H9 (cell line): ENCODE results near the gene MAST4. TPM values are rescaled to one million over a fixed set of nuclear protein-coding genes. Genes with fewer than 3 reads are reported as not detected.

Experiments
- DNase-seq: peaks from one replicate; pipeline ENCODE4 v3.0.0-alpha.2; 2017
- H2AFZ ChIP-seq: one replicate; pipeline ENCODE4 v1.6.1; 2013; ENCODE audit warnings: mild to moderate bottlenecking, low read length, control low read depth, moderate library complexity
- H2AK5ac ChIP-seq: 2 replicates; pipeline ENCODE4 v1.6.1; 2013; ENCODE audit warnings: low read length, control low read depth, mixed read lengths; ENCODE audit not compliant: insufficient read length
- H2BK120ac ChIP-seq: one replicate; pipeline ENCODE4 v1.6.1; 2013; ENCODE audit warnings: low read depth, mild to moderate bottlenecking, low read length, control low read depth, inconsistent platforms; ENCODE audit not compliant: poor library complexity, severe bottlenecking
- H2BK12ac ChIP-seq: 2 replicates; pipeline ENCODE4 v1.6.1; 2013; ENCODE audit warnings: low read length, control low read depth, mixed read lengths, low read depth; ENCODE audit not compliant: insufficient read length
- H2BK15ac ChIP-seq: 2 replicates; pipeline ENCODE4 v1.6.1; 2013; ENCODE audit warnings: low read depth, low read length, control low read depth
- H2BK20ac ChIP-seq: one replicate; pipeline ENCODE4 v1.6.1; 2013; ENCODE audit warnings: low read depth, mild to moderate bottlenecking, low read length, control low read depth, inconsistent platforms; ENCODE audit not compliant: poor library complexity, severe bottlenecking
- H2BK5ac ChIP-seq: 2 replicates; pipeline ENCODE4 v1.6.1; 2013; ENCODE audit warnings: low read length, control low read depth, mixed read lengths; ENCODE audit not compliant: insufficient read length
- H3K14ac ChIP-seq: 2 replicates; pipeline ENCODE4 v1.6.1; 2013; ENCODE audit warnings: low read length, control low read depth; ENCODE audit not compliant: insufficient read depth
- H3K18ac ChIP-seq: 2 replicates; pipeline ENCODE4 v1.6.1; 2013; ENCODE audit warnings: low read depth, mild to moderate bottlenecking, mixed read lengths, low read length, control low read depth; ENCODE audit not compliant: insufficient read length
- H3K23ac ChIP-seq: 2 replicates; pipeline ENCODE4 v1.6.1; 2013; ENCODE audit warnings: low read length, control low read depth, mixed read lengths, low read depth; ENCODE audit not compliant: insufficient read length
- H3K23me2 ChIP-seq: 2 replicates; pipeline ENCODE4 v1.6.1; 2013; ENCODE audit warnings: low read depth, mild to moderate bottlenecking, mixed read lengths, low read length, control low read depth; ENCODE audit not compliant: insufficient read length, poor library complexity, severe bottlenecking
- H3K27ac ChIP-seq: 2 replicates; pipeline ENCODE4 v1.5.1; 2013; ENCODE audit warnings: low read length, control low read depth, mixed read lengths, low read depth; ENCODE audit not compliant: insufficient read length
- H3K27me3 ChIP-seq: 2 replicates; pipeline ENCODE4 v1.6.1; 2013; ENCODE audit warnings: low read length, control low read depth, inconsistent platforms; ENCODE audit not compliant: insufficient read depth
- H3K4ac ChIP-seq: 2 replicates; pipeline ENCODE4 v1.6.1; 2013; ENCODE audit warnings: low read depth, mild to moderate bottlenecking, control low read depth, inconsistent platforms, low read length, moderate library complexity
- H3K4me1 ChIP-seq: 2 replicates; pipeline ENCODE4 v1.6.1; 2013; ENCODE audit warnings: low read length, control low read depth, inconsistent platforms; ENCODE audit not compliant: insufficient read depth
- H3K4me2 ChIP-seq: 2 replicates; pipeline ENCODE4 v1.6.1; 2013; ENCODE audit warnings: low read length, control low read depth, mixed read lengths; ENCODE audit not compliant: insufficient read length, insufficient read depth
- H3K56ac ChIP-seq: 2 replicates; pipeline ENCODE4 v1.6.1; 2013; ENCODE audit warnings: low read depth, mild to moderate bottlenecking, mixed read lengths, low read length, control low read depth; ENCODE audit not compliant: insufficient read length
- H3K79me1 ChIP-seq: 2 replicates; pipeline ENCODE4 v1.6.1; 2013; ENCODE audit warnings: low read depth, mild to moderate bottlenecking, moderate library complexity, low read length, control low read depth, inconsistent platforms; ENCODE audit not compliant: insufficient read depth, poor library complexity, severe bottlenecking
- H3K79me2 ChIP-seq: 2 replicates; pipeline ENCODE4 v1.6.1; 2013; ENCODE audit warnings: low read length, control low read depth, inconsistent platforms; ENCODE audit not compliant: insufficient read depth
- H3K9ac ChIP-seq: 2 replicates; pipeline ENCODE4 v1.6.1; 2013; ENCODE audit warnings: low read length, control low read depth, mixed read lengths; ENCODE audit not compliant: insufficient read length; ENCODE audit errors: extremely low read depth
- H3K9me3 ChIP-seq: one replicate; pipeline ENCODE4 v1.6.1; 2013; ENCODE audit warnings: low read depth, low read length, inconsistent platforms; ENCODE audit not compliant: control insufficient read depth
- H3T11ph ChIP-seq: one replicate; pipeline ENCODE4 v1.6.1; 2013; ENCODE audit warnings: mild to moderate bottlenecking, low read length, control low read depth, inconsistent platforms
- H4K20me1 ChIP-seq: one replicate; pipeline ENCODE4 v1.6.1; 2013; ENCODE audit not compliant: control insufficient read depth, insufficient read length, insufficient read depth
- H4K5ac ChIP-seq: 2 replicates; pipeline ENCODE4 v1.6.1; 2013; ENCODE audit warnings: low read depth, mild to moderate bottlenecking, mixed read lengths, low read length, control low read depth; ENCODE audit not compliant: insufficient read length
- H4K8ac ChIP-seq: replicated peaks from 2 replicates; pipeline ENCODE4 v1.6.1; 2013; ENCODE audit warnings: low read length, control low read depth, mixed read lengths, low read depth; ENCODE audit not compliant: insufficient read length
- H4K91ac ChIP-seq: 2 replicates; pipeline ENCODE4 v1.6.1; 2013; ENCODE audit warnings: low read depth, mild to moderate bottlenecking, moderate library complexity, mixed read lengths, low read length, control low read depth; ENCODE audit not compliant: insufficient read length
- H3K27ac Mint-ChIP-seq, 3 experiments: 2 replicates in 2 of 3; 3 replicates in 1 of 3; pipeline ENCODE4 v1.8.0; 2020 to 2021; ENCODE audit warnings: mixed read lengths in 3 of 3, mild to moderate bottlenecking in 1 of 3, moderate library complexity in 1 of 3
- H3K27me3 Mint-ChIP-seq: 2 replicates; pipeline ENCODE4 v1.8.0; 2021; ENCODE audit warnings: low read depth, mild to moderate bottlenecking, moderate library complexity, mixed read lengths
- H3K36me3 Mint-ChIP-seq, 3 experiments: 2 replicates in 2 of 3; 3 replicates in 1 of 3; pipeline ENCODE4 v1.8.0; 2020 to 2021; ENCODE audit warnings: low read depth in 3 of 3, mixed read lengths in 3 of 3; ENCODE audit not compliant: insufficient read depth in 1 of 3
- H3K4me1 Mint-ChIP-seq, 2 experiments: 2 replicates each; pipeline ENCODE4 v1.8.0; 2020; ENCODE audit warnings: mixed read lengths in 2 of 2
- H3K4me3 Mint-ChIP-seq, 2 experiments: 2 replicates in 1 of 2; 3 replicates in 1 of 2; pipeline ENCODE4 v1.8.0; 2020 to 2021; ENCODE audit warnings: mild to moderate bottlenecking in 2 of 2, mixed read lengths in 2 of 2, moderate library complexity in 1 of 2
- H3K9me3 Mint-ChIP-seq, 2 experiments: 2 replicates in 1 of 2; 3 replicates in 1 of 2; pipeline ENCODE4 v1.8.0; 2020; ENCODE audit warnings: mild to moderate bottlenecking in 2 of 2, mixed read lengths in 2 of 2, moderate library complexity in 1 of 2
- CTCF ChIP-seq: fragments of 200-600 bp; sonication (generic); conservative IDR thresholded peaks from 3 replicates; pipeline ENCODE4 v1.8.0; 2021; ENCODE audit warnings: antibody characterized with exemption, mild to moderate bottlenecking
- WGBS: extraction: QIAGEN DNeasy Blood & Tissue Kit; methylation state at CpG from one replicate; pipeline ENCODE4 v1.1.7; 2013; ENCODE audit warnings: missing lambda C conversion rate, low lambda C conversion rate, mixed read lengths; ENCODE audit not compliant: insufficient read length; ENCODE audit errors: extremely low coverage; 5-methylcytosine and 5-hydroxymethylcytosine counted together
- total RNA-seq: library from RNA; stranded (reverse); gene quantifications from 2 replicates; pipeline ENCODE4 v1.2.1, GENCODE V29; 2021

MAST4 gene
- total RNA-seq, 1 experiment from 2014 or later = 3.7 TPM

DNA sequence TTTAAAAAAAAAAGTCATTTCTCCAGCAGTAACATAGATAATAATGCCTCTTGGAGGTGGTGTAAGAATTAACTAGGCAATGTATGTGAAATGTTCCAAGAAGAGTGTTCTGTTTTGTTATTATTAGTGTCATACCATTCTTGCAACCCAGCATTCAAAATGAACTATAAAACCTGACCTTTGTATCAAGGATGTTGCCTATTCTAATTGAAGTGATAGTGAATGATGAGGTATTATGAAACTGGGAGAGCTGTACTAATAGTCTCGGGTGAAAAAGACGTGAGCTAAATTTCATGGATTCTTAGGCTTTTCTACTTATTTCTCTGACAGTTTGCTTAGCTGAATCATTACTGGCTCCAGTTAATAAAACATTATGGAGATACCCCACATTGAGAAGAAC, 375.8 kb downstream of the MAST4 start:
- no peak overlapping the region for H4K5ac ChIP-seq
- H3K14ac ChIP-seq = no peak overlapping the region
- no peaks in the 10 kb centered on the region for H3K79me1 ChIP-seq
- H3K4ac ChIP-seq = no peak overlapping the region
- H2AFZ ChIP-seq = no peak overlapping the region
- H2AK5ac ChIP-seq = no peak overlapping the region
- TF ChIP-seq CTCF = no peak
- Mint-ChIP-seq H3K27ac (no peak overlapping the region), H3K27me3 (no peaks in the 10 kb centered on the region), H3K36me3 (no peaks in the 10 kb centered on the region), H3K4me3 (no peak overlapping the region), H3K4me1 (no peaks in the 10 kb centered on the region), H3K9me3 (no peaks in the 10 kb centered on the region)
- no peaks in the 10 kb centered on the region for H3K23me2 ChIP-seq
- H3K79me2 ChIP-seq = no peaks in the 10 kb centered on the region
- H3K4me2 ChIP-seq = no peak overlapping the region
- H4K8ac ChIP-seq = no peak overlapping the region
- no peak overlapping the region for H3K9ac ChIP-seq
- DNase-seq = no peak
- no peak overlapping the region for H2BK15ac ChIP-seq
- no peak overlapping the region for H3K18ac ChIP-seq
- H3K9me3 ChIP-seq = no peaks in the 10 kb centered on the region
- H3K56ac ChIP-seq = no peak overlapping the region
- H2BK12ac ChIP-seq = no peak overlapping the region
- no peak overlapping the region for H3T11ph ChIP-seq
- H4K91ac ChIP-seq = no peak overlapping the region
- H3K27ac ChIP-seq = no peak overlapping the region
- H2BK20ac ChIP-seq = no peak overlapping the region
- H2BK5ac ChIP-seq = no peak overlapping the region
- no peaks in the 10 kb centered on the region for H4K20me1 ChIP-seq
- no peak overlapping the region for H3K23ac ChIP-seq
- no CpG with 5 or more reads among the region's 2 CpGs for WGBS
- no peaks in the 10 kb centered on the region for H3K4me1 ChIP-seq
- no peaks in the 10 kb centered on the region for H3K27me3 ChIP-seq
- no peak overlapping the region for H2BK120ac ChIP-seq
